ENCODE results near the gene AP1B1. TPM values are rescaled to one million over a fixed set of nuclear protein-coding genes. Genes with fewer than 3 reads are reported as not detected.

Gene AP1B1
- total and polyA plus RNA-seq, 2 donors (not counting 1 experiment from before 2014, with no cell fraction given), result 139 to 174 TPM

GRCh38 chr22:29390270-29390669 is 1.9 kb upstream of the AP1B1 start:
- Mint-ChIP-seq H3K27ac (no peak overlapping the region), H3K27me3 (no peaks in the 10 kb centered on the region), H3K4me3 (no peak overlapping the region), H3K9me3 (ENCODE audit: insufficient read depth) (no peaks in the 10 kb centered on the region), H3K4me1 (peaks cover 43% of the 10 kb centered on the region)
- DNase-seq (no peak), ATAC-seq (ENCODE audit: low read depth) (no peak)
- Histone ChIP-seq H3K79me2 (ENCODE audit: control insufficient read depth, insufficient read depth, low read length) (peaks cover 48% of the 10 kb centered on the region), H3K4me3 (ENCODE audit: control extremely low read depth in 1 of 5, extremely low read depth in 1 of 5, insufficient read depth in 1 of 5, low read depth in 2 of 5, low read length in 4 of 5) (no peak overlapping the region), H3K27me3 (replicated peaks in 1 of 4; ENCODE audit: control extremely low read depth in 1 of 4, control insufficient read depth in 3 of 4, insufficient read depth in 4 of 4, low read length in 3 of 4) (no peaks in the 10 kb centered on the region), H3K4me2 (replicated peaks; ENCODE audit: low read depth, low read length, poor library complexity, severe bottlenecking) (no peak overlapping the region), H3K27ac (ENCODE audit: low read length in 2 of 2) (no peak overlapping the region), H3K9me3 (ENCODE audit: control extremely low read depth in 1 of 3, control insufficient read depth in 2 of 3, insufficient read depth in 1 of 3, low read length in 2 of 3) (no peaks in the 10 kb centered on the region), H3K4me1 (ENCODE audit: control insufficient read depth in 2 of 2, insufficient read depth in 2 of 2, low read length in 2 of 2) (peaks cover 36 to 46% of the 10 kb centered on the region in 2 donors), H2AFZ (ENCODE audit: insufficient read depth, low read depth, low read length, poor library complexity, severe bottlenecking) (no peak overlapping the region), H3K9ac (ENCODE audit: low read length) (no peak overlapping the region), H3K36me3 (replicated peaks in 1 of 2; ENCODE audit: control extremely low read depth in 1 of 2, control insufficient read depth in 1 of 2, extremely low read depth in 1 of 2, insufficient read depth in 2 of 2, low read length in 1 of 2) (peaks cover 0 to under 1% of the 10 kb centered on the region in 2 experiments), H4K20me1 (ENCODE audit: control insufficient read depth, insufficient read depth, low read length, poor library complexity, severe bottlenecking) (peaks cover under 1% of the 10 kb centered on the region)
- WGBS (ENCODE audit: insufficient coverage), result 100% methylated on average over 2 of the region's 6 CpGs
- CTCF ChIA-PET, result interaction anchor here (1.3 to 8.7 kb wide), 3 partner anchors 26 to 163 kb away, joined by 3 to 106 read pairs (median 3); partner anchors contain the start of gene THOC5
- no peak for TF ChIP-seq CTCF (IDR thresholded peaks at IDR 0.05)
- no peak for TF ChIP-seq EZH2 (IDR thresholded peaks at IDR 0.05; ENCODE audit: borderline replicate concordance, insufficient read depth, low read depth, low read length, poor library complexity, severe bottlenecking)
- intact Hi-C loops (cut with micrococcal nuclease), result no loop called here
- POLR2A ChIA-PET, result interaction anchor here (0.7 kb wide), 1 partner anchor 87 kb away, joined by 3 read pairs; no protein-coding TSS in a partner anchor

GRCh38 chr22:29388759-29389090 is 355 bp upstream of the AP1B1 start:
- Histone ChIP-seq H3K36me3 (replicated peaks in 1 of 2; ENCODE audit: control extremely low read depth in 1 of 2, control insufficient read depth in 1 of 2, extremely low read depth in 1 of 2, insufficient read depth in 2 of 2, low read length in 1 of 2) (peaks cover 0 to 10% of the 10 kb centered on the region in 2 experiments), H3K27me3 (replicated peaks in 1 of 4; ENCODE audit: control extremely low read depth in 1 of 4, control insufficient read depth in 3 of 4, insufficient read depth in 4 of 4, low read length in 3 of 4) (no peaks in the 10 kb centered on the region), H3K79me2 (ENCODE audit: control insufficient read depth, insufficient read depth, low read length) (peaks cover 58% of the 10 kb centered on the region), H3K4me1 (ENCODE audit: control insufficient read depth in 2 of 2, insufficient read depth in 2 of 2, low read length in 2 of 2) (peaks cover 45 to 54% of the 10 kb centered on the region in 2 donors), H3K27ac (ENCODE audit: low read length in 2 of 2) (peak overlapping the region; percentile 85 to 93), H3K4me2 (replicated peaks; ENCODE audit: low read depth, low read length, poor library complexity, severe bottlenecking) (peak overlapping the region; percentile 90), H2AFZ (ENCODE audit: insufficient read depth, low read depth, low read length, poor library complexity, severe bottlenecking) (peak overlapping the region; percentile 86), H3K9me3 (ENCODE audit: control extremely low read depth in 1 of 3, control insufficient read depth in 2 of 3, insufficient read depth in 1 of 3, low read length in 2 of 3) (no peaks in the 10 kb centered on the region), H3K4me3 (ENCODE audit: control extremely low read depth in 1 of 5, extremely low read depth in 1 of 5, insufficient read depth in 1 of 5, low read depth in 2 of 5, low read length in 4 of 5) (peak overlapping the region; percentile 67 to 96 (median 80)), H4K20me1 (ENCODE audit: control insufficient read depth, insufficient read depth, low read length, poor library complexity, severe bottlenecking) (peaks cover 16% of the 10 kb centered on the region), H3K9ac (ENCODE audit: low read length) (peak overlapping the region; percentile 87)
- intact Hi-C loops (cut with micrococcal nuclease), result loop anchor here (1.0 to 10.0 kb wide), 5 partner anchors 121 to 379 kb away; partner anchors contain the start of genes EWSR1, KREMEN1, NF2 and RHBDD3
- peaks cover 50% of the 10 kb centered on the region for H3K4me1 Mint-ChIP-seq
- peak overlapping the region; percentile 97 for H3K4me3 Mint-ChIP-seq
- ChIA-PET CTCF (interaction anchor here (1.4 to 8.7 kb wide), 3 partner anchors 25 to 165 kb away, joined by 3 to 106 read pairs (median 6); partner anchors contain the start of gene THOC5), POLR2A (interaction anchor here (1.2 kb wide), 1 partner anchor 165 kb away, joined by 4 read pairs; the partner anchor contains the start of gene THOC5)
- 0% methylated on average over 4 of the region's 9 CpGs for WGBS (ENCODE audit: insufficient coverage)
- DNase-seq, result no peak
- peak overlapping the region; percentile 98 for H3K27ac Mint-ChIP-seq
- no peaks in the 10 kb centered on the region for H3K9me3 Mint-ChIP-seq (ENCODE audit: insufficient read depth)
- H3K27me3 Mint-ChIP-seq, result no peaks in the 10 kb centered on the region
- TF ChIP-seq CTCF (IDR thresholded peaks at IDR 0.05) (no peak), EZH2 (IDR thresholded peaks at IDR 0.05; ENCODE audit: borderline replicate concordance, insufficient read depth, low read depth, low read length, poor library complexity, severe bottlenecking) (no peak)
- no peak for ATAC-seq (ENCODE audit: low read depth)

Data from B cell (primary cell).